Measurements from ENCODE around the gene GRM5. TPM values are rescaled to one million over a fixed set of nuclear protein-coding genes. Genes with fewer than 3 reads are reported as not detected.
"Not testable (repeated sequence)": the region's sequence is repeated elsewhere in the genome, so short reads cannot be mapped to it uniquely, and the experiment has no call there.

GRM5 gene
- total RNA-seq, 1 donor from 2014 or later = not detected

DNA sequence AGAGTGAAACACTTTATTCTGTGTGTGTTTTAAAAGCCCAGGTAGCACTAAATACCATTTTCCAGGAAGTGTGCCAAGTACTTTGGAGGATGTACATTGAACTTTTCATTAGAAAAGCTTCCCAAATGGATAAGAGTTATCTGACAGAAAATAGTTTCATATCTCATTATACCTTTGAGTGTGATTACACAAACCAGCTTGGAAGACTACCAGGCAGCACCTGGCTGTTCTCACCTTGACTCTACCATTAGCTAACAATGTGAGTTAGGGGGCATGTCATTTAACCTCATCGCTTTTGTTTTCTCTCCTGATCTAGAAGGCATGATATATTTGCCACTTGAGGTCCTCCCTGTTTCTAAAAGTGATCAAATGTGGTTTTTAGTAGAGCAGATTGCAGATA, 50.2 kb downstream of the GRM5 start:
- TF ChIP-seq, protein P1, sequence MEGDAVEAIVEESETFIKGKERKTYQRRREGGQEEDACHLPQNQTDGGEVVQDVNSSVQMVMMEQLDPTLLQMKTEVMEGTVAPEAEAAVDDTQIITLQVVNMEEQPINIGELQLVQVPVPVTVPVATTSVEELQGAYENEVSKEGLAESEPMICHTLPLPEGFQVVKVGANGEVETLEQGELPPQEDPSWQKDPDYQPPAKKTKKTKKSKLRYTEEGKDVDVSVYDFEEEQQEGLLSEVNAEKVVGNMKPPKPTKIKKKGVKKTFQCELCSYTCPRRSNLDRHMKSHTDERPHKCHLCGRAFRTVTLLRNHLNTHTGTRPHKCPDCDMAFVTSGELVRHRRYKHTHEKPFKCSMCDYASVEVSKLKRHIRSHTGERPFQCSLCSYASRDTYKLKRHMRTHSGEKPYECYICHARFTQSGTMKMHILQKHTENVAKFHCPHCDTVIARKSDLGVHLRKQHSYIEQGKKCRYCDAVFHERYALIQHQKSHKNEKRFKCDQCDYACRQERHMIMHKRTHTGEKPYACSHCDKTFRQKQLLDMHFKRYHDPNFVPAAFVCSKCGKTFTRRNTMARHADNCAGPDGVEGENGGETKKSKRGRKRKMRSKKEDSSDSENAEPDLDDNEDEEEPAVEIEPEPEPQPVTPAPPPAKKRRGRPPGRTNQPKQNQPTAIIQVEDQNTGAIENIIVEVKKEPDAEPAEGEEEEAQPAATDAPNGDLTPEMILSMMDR (IDR thresholded peaks at IDR 0.05; ENCODE audit: borderline replicate concordance) = no peak
- Histone ChIP-seq H3K27ac (replicated peaks) (no peak overlapping the region), H3K4me1 (no peaks in the 10 kb centered on the region), H3K36me3 (no peaks in the 10 kb centered on the region), H3K9me3 (replicated peaks) (no peaks in the 10 kb centered on the region), H3K27me3 (ENCODE audit: low read depth) (no peaks in the 10 kb centered on the region), H3K4me3 (no peak overlapping the region)
- DNase-seq = no peak
- intact Hi-C loops (cut with micrococcal nuclease) = no loop called here

DNA sequence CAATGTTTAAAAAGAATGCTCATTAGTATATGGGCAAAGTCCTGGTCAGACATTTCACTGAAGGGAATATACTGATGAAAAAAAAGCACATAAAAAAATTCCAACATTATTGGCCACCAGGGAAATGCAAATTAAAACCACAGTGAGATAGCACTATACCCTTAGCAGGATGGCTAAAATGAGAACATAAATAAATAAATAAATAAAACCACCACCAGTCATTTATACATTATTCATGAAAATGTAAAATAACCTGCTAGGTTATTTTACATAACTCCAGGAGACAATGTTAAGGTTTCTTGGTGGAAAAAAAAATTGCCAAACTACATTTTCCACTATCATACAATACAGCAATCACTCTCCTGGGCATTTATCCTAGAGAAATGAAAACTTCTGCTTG, 64.9 kb downstream of the GRM5 start:
- DNase-seq; H3K9me3 ChIP-seq (replicated peaks); H3K36me3 ChIP-seq; H3K4me1 ChIP-seq; intact Hi-C loops (cut with micrococcal nuclease); H3K27ac ChIP-seq (replicated peaks); H3K4me3 ChIP-seq; H3K27me3 ChIP-seq (ENCODE audit: low read depth): not testable (repeated sequence)

DNA sequence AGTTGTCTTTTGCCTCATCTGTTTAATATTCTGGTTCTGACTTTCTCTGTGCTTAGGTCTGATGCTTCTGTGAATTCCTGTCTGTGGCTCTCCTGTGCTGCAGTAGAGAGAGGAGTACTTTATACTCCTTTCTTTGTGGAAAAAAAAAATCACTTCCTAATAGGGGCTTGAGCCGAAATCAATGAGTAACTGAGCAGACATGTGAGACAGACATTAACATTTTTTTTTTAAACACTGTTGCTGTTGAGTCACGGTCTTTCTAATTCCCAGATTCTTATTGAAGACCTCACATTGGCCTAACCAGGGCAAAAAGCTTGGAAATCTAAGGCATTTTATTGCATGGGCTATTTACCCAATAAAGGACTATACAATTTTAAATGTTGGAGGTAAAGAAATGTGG, 86.1 kb downstream of the GRM5 start:
- no peaks in the 10 kb centered on the region for H3K27me3 ChIP-seq (ENCODE audit: low read depth)
- no peak overlapping the region for H3K4me3 ChIP-seq
- no peaks in the 10 kb centered on the region for H3K36me3 ChIP-seq
- H3K4me1 ChIP-seq = no peaks in the 10 kb centered on the region
- TF ChIP-seq, protein P1 (IDR thresholded peaks at IDR 0.05; ENCODE audit: borderline replicate concordance) = no peak
- no peaks in the 10 kb centered on the region for H3K9me3 ChIP-seq (replicated peaks)
- no peak for DNase-seq
- intact Hi-C loops (cut with micrococcal nuclease) = no loop called here
- H3K27ac ChIP-seq (replicated peaks) = no peak overlapping the region

DNA sequence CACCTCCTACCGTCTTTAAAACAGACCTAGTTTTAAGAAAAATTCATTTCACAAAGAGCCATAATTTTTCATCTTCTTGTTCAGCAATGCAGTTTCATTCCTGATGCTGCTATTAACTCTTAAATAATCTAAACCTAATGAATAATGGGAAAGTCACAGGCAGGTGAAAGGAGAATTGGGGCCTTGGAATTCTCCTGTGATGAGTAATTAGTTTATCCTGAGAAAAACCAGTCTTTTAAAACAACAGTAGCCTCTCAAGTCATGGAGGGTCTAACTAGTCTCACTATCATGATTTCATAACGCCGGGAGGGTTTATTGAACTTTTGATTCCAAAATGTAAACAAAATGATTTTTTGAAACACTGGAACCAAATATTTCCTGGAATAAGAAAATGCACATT, 86.8 kb downstream of the GRM5 start:
- H3K27ac ChIP-seq (replicated peaks); H3K4me1 ChIP-seq; H3K4me3 ChIP-seq; H3K27me3 ChIP-seq (ENCODE audit: low read depth); intact Hi-C loops (cut with micrococcal nuclease); DNase-seq; H3K36me3 ChIP-seq; H3K9me3 ChIP-seq (replicated peaks): not testable (repeated sequence)

DNA sequence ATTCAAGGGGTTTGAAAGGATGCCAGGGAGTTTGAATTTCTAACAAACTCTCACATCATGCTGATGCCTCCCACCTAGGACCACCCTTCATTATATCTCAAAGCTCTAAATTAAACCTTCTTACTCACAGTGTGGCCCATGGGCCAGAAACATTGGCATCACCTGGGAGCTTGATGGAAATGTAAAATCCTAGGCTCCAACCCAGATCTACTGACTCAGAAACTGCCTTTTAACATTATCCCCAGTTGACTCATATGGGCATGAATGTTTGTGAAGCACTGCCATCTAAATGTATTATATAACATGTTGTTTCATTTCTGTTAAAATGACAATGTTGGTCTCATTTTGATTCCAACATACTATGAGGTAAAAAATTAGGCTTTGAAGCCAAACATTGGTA, 90.3 kb downstream of the GRM5 start:
- intact Hi-C loops (cut with micrococcal nuclease); H3K4me3 ChIP-seq; H3K27ac ChIP-seq (replicated peaks); H3K36me3 ChIP-seq; H3K4me1 ChIP-seq; DNase-seq; H3K9me3 ChIP-seq (replicated peaks); H3K27me3 ChIP-seq (ENCODE audit: low read depth): not testable (repeated sequence)

DNA sequence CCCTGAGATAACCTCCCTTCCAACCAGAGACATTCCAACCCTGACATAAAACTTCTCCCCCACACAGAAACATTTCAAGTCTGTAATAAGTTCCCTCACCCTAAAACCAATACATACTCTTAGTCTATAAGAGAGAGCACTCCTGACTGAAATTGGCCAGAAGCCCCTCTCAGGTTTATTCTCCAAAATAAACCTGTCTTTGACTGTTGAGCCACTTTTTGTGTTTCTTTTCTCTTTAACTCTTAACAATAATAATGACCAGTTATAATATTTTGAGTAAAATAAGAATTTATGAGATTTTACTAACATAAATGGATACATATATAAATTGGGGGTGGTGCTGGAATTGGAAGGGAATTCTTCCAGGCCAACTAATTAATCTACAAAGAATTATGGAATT, 93.6 kb downstream of the GRM5 start:
- no peak for DNase-seq
- H3K27ac ChIP-seq (replicated peaks) = no peak overlapping the region
- peaks cover 9% of the 10 kb centered on the region for H3K9me3 ChIP-seq (replicated peaks)
- H3K4me1 ChIP-seq = no peaks in the 10 kb centered on the region
- H3K36me3 ChIP-seq = no peaks in the 10 kb centered on the region
- TF ChIP-seq, protein P1 (IDR thresholded peaks at IDR 0.05; ENCODE audit: borderline replicate concordance) = no peak
- H3K4me3 ChIP-seq = no peak overlapping the region
- no peaks in the 10 kb centered on the region for H3K27me3 ChIP-seq (ENCODE audit: low read depth)
- intact Hi-C loops (cut with micrococcal nuclease) = no loop called here

DNA sequence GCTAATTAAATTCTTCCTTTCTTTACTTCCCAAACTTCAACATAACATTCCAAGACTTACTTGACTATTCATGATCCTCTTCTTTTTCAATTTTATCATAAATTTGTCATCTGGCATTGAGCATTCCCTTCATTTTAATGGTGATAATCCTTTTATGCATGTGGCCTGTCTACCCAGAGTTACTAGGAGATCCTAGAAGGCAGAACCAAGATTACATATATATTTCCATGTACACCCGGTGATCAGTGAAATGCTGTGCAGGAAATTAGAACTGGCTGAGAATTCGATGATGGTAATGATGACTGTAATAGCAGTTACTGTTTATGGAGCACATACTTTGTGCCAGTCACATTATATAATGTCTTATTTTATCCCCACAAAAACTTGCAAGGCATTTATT, 104.2 kb downstream of the GRM5 start:
- H3K4me3 ChIP-seq; H3K36me3 ChIP-seq; H3K27me3 ChIP-seq (ENCODE audit: low read depth); H3K4me1 ChIP-seq; DNase-seq; H3K27ac ChIP-seq (replicated peaks); H3K9me3 ChIP-seq (replicated peaks); intact Hi-C loops (cut with micrococcal nuclease): not testable (repeated sequence)

DNA sequence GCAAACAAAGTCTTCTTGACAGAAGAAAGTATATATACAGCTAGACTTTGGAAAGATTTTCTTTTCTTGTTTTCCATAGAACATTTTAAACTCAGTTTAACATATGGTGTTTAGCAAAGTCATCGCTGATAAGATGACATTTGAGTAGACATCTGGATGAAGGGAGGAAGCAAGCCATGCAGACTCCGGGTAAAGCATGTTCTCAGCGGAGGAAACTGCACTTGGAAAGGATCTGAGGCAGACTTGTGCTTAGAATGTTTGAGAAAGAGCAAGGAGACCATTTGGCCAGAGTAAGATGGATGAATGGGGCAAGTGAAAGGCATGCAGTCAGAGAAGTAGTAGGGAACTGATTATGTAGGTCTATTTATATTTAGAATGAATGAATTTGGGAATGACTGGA, 105.9 kb downstream of the GRM5 start:
- H3K27me3 ChIP-seq (ENCODE audit: low read depth); H3K27ac ChIP-seq (replicated peaks); H3K4me3 ChIP-seq; intact Hi-C loops (cut with micrococcal nuclease); DNase-seq; H3K4me1 ChIP-seq; H3K36me3 ChIP-seq; H3K9me3 ChIP-seq (replicated peaks): not testable (repeated sequence)
